ES-I3 (cell line): ENCODE results near the gene FRMD3.

ENCODE experiments used
- H3K36me3 ChIP-seq: 2 replicates; pipeline ENCODE4 v1.6.1; 2013; ENCODE audit warnings: mild to moderate bottlenecking, low read length, control low read depth, moderate library complexity; ENCODE audit not compliant: insufficient read depth
- H3K4me1 ChIP-seq: 2 replicates; pipeline ENCODE4 v1.6.1; 2013; ENCODE audit warnings: mild to moderate bottlenecking, control low read depth, low read length; ENCODE audit not compliant: insufficient read depth
- H3K9ac ChIP-seq: 2 replicates; pipeline ENCODE4 v1.6.1; 2013; ENCODE audit warnings: low read depth, mild to moderate bottlenecking, low read length, moderate library complexity
- H3K9me3 ChIP-seq: 2 replicates; pipeline ENCODE4 v1.6.1; 2013; ENCODE audit warnings: mild to moderate bottlenecking, low read length, moderate library complexity; ENCODE audit not compliant: control insufficient read depth, insufficient read depth

FRMD3 gene

GRCh38 chr9:83509402-83509801, 28.8 kb downstream of the FRMD3 start:
- no peaks in the 10 kb centered on the region for H3K9me3 ChIP-seq

GRCh38 chr9:83508067-83508466, 30.1 kb downstream of the FRMD3 start:
- Histone ChIP-seq H3K9ac (no peak overlapping the region), H3K36me3 (no peaks in the 10 kb centered on the region), H3K9me3 (no peaks in the 10 kb centered on the region), H3K4me1 (no peaks in the 10 kb centered on the region)

More at GRCh38 chr9:83509402-83509801, 28.8 kb downstream of the FRMD3 start:
- H3K36me3 ChIP-seq, result no peaks in the 10 kb centered on the region
- no peak overlapping the region for H3K9ac ChIP-seq
- no peaks in the 10 kb centered on the region for H3K4me1 ChIP-seq

- Histone ChIP-seq H3K9ac (no peak overlapping the region), H3K36me3 (no peaks in the 10 kb centered on the region), H3K4me1 (no peaks in the 10 kb centered on the region), H3K9me3 (no peaks in the 10 kb centered on the region)
Observed at GRCh38 chr9:83505282-83505681, 32.9 kb downstream of the FRMD3 start.

GRCh38 chr9:83503866-83504265, 34.3 kb downstream of the FRMD3 start:
- Histone ChIP-seq H3K9me3 (no peaks in the 10 kb centered on the region), H3K4me1 (no peaks in the 10 kb centered on the region), H3K36me3 (no peaks in the 10 kb centered on the region), H3K9ac (no peak overlapping the region)

GRCh38 chr9:83501565-83501964, 36.6 kb downstream of the FRMD3 start:
- no peaks in the 10 kb centered on the region for H3K36me3 ChIP-seq
- H3K4me1 ChIP-seq, result no peaks in the 10 kb centered on the region
- H3K9me3 ChIP-seq, result no peaks in the 10 kb centered on the region
- H3K9ac ChIP-seq, result no peak overlapping the region

- H3K4me1 ChIP-seq, result no peaks in the 10 kb centered on the region
- H3K9me3 ChIP-seq, result no peaks in the 10 kb centered on the region
- no peak overlapping the region for H3K9ac ChIP-seq
- H3K36me3 ChIP-seq, result no peaks in the 10 kb centered on the region
Observed at GRCh38 chr9:83497441-83497840, 40.8 kb downstream of the FRMD3 start.

GRCh38 chr9:83491995-83492394, 46.2 kb downstream of the FRMD3 start:
- Histone ChIP-seq H3K4me1 (no peaks in the 10 kb centered on the region), H3K9me3 (no peaks in the 10 kb centered on the region), H3K9ac (no peak overlapping the region)

GRCh38 chr9:83491413-83491812, 46.8 kb downstream of the FRMD3 start:
- no peaks in the 10 kb centered on the region for H3K36me3 ChIP-seq
- no peaks in the 10 kb centered on the region for H3K4me1 ChIP-seq
- H3K9me3 ChIP-seq, result no peaks in the 10 kb centered on the region
- no peak overlapping the region for H3K9ac ChIP-seq

More at GRCh38 chr9:83491995-83492394, 46.2 kb downstream of the FRMD3 start:
- no peaks in the 10 kb centered on the region for H3K36me3 ChIP-seq

- H3K36me3 ChIP-seq, result no peaks in the 10 kb centered on the region
- H3K9ac ChIP-seq, result no peak overlapping the region
- no peaks in the 10 kb centered on the region for H3K9me3 ChIP-seq
- H3K4me1 ChIP-seq, result no peaks in the 10 kb centered on the region
Observed at GRCh38 chr9:83489961-83490360, 48.2 kb downstream of the FRMD3 start.

GRCh38 chr9:83484990-83485389, 53.2 kb downstream of the FRMD3 start:
- no peak overlapping the region for H3K9ac ChIP-seq
- no peaks in the 10 kb centered on the region for H3K9me3 ChIP-seq
- no peaks in the 10 kb centered on the region for H3K36me3 ChIP-seq
- no peaks in the 10 kb centered on the region for H3K4me1 ChIP-seq

- no peak overlapping the region for H3K9ac ChIP-seq
- H3K9me3 ChIP-seq, result no peaks in the 10 kb centered on the region
- no peaks in the 10 kb centered on the region for H3K4me1 ChIP-seq
- no peaks in the 10 kb centered on the region for H3K36me3 ChIP-seq
Observed at GRCh38 chr9:83483223-83483622, 55.0 kb downstream of the FRMD3 start.

- H3K9ac ChIP-seq, result no peak overlapping the region
- no peaks in the 10 kb centered on the region for H3K36me3 ChIP-seq
- H3K9me3 ChIP-seq, result no peaks in the 10 kb centered on the region
- no peaks in the 10 kb centered on the region for H3K4me1 ChIP-seq
Observed at GRCh38 chr9:83479765-83480164, 58.4 kb downstream of the FRMD3 start.

- Histone ChIP-seq H3K9ac (no peak overlapping the region), H3K36me3 (no peaks in the 10 kb centered on the region), H3K9me3 (no peaks in the 10 kb centered on the region), H3K4me1 (no peaks in the 10 kb centered on the region)
Observed at GRCh38 chr9:83477571-83477970, 60.6 kb downstream of the FRMD3 start.

GRCh38 chr9:83477120-83477519, 61.1 kb downstream of the FRMD3 start:
- Histone ChIP-seq H3K36me3 (no peaks in the 10 kb centered on the region), H3K9me3 (no peaks in the 10 kb centered on the region), H3K4me1 (no peaks in the 10 kb centered on the region), H3K9ac (no peak overlapping the region)

- Histone ChIP-seq H3K9ac (no peak overlapping the region), H3K4me1 (no peaks in the 10 kb centered on the region), H3K9me3 (no peaks in the 10 kb centered on the region), H3K36me3 (no peaks in the 10 kb centered on the region)
Observed at GRCh38 chr9:83476513-83476912, 61.7 kb downstream of the FRMD3 start.

GRCh38 chr9:83475741-83476140, 62.5 kb downstream of the FRMD3 start:
- no peaks in the 10 kb centered on the region for H3K36me3 ChIP-seq

More at GRCh38 chr9:83475741-83476140, 62.5 kb downstream of the FRMD3 start:
- Histone ChIP-seq H3K9ac (no peak overlapping the region), H3K9me3 (no peaks in the 10 kb centered on the region), H3K4me1 (no peaks in the 10 kb centered on the region)
